ENCODE results near the gene KANSL1. TPM values are rescaled to one million over a fixed set of nuclear protein-coding genes. Genes with fewer than 3 reads are reported as not detected.

The KANSL1 gene
- total and polyA plus RNA-seq, 5 donors from 2014 or later = 9.1 to 295 (median 11.3) TPM

GRCh38 chr17:45982791-45983613, 210.2 kb downstream of the KANSL1 start:
- H3K27ac ChIP-seq (ENCODE audit: insufficient read depth, low read length, poor library complexity, severe bottlenecking) = no peak overlapping the region
- no peaks in the 10 kb centered on the region for H3K4me1 ChIP-seq (ENCODE audit: control insufficient read depth, insufficient read depth, low read length, poor library complexity, severe bottlenecking)
- Mint-ChIP-seq H3K4me3 (no peak overlapping the region), H3K27ac (no peak overlapping the region), H3K36me3 (no peaks in the 10 kb centered on the region), H3K27me3 (peaks cover 15% of the 10 kb centered on the region), H3K9me3 (no peaks in the 10 kb centered on the region), H3K4me1 (no peaks in the 10 kb centered on the region)
- H3K36me3 ChIP-seq (ENCODE audit: control insufficient read depth, insufficient read depth, low read length) = no peaks in the 10 kb centered on the region
- H3K4me3 ChIP-seq (ENCODE audit: low read depth, low read length) = no peak overlapping the region
- H3K9me3 ChIP-seq (ENCODE audit: control insufficient read depth in 2 of 2, low read length in 2 of 2) = no peaks in the 10 kb centered on the region
- no peak for ATAC-seq (ENCODE audit: low read depth in 2 of 2)
- no peak for DNase-seq
- no peaks in the 10 kb centered on the region for H3K27me3 ChIP-seq (ENCODE audit: control insufficient read depth, insufficient read depth, low read length)

- H3K4me3 Mint-ChIP-seq = no peak overlapping the region
- peaks cover 15% of the 10 kb centered on the region for H3K27me3 Mint-ChIP-seq
- ATAC-seq (ENCODE audit: low read depth in 2 of 2) (no peak), DNase-seq (no peak)
- H3K27ac Mint-ChIP-seq = peak overlapping the region in 1 of 3 donors; percentile 40
- Histone ChIP-seq H3K36me3 (ENCODE audit: control insufficient read depth, insufficient read depth, low read length) (no peaks in the 10 kb centered on the region), H3K27me3 (ENCODE audit: control insufficient read depth, insufficient read depth, low read length) (no peaks in the 10 kb centered on the region), H3K27ac (ENCODE audit: insufficient read depth, low read length, poor library complexity, severe bottlenecking) (no peak overlapping the region), H3K9me3 (ENCODE audit: control insufficient read depth in 2 of 2, low read length in 2 of 2) (no peaks in the 10 kb centered on the region), H3K4me1 (ENCODE audit: control insufficient read depth, insufficient read depth, low read length, poor library complexity, severe bottlenecking) (no peaks in the 10 kb centered on the region), H3K4me3 (ENCODE audit: low read depth, low read length) (no peak overlapping the region)
- no peaks in the 10 kb centered on the region for H3K36me3 Mint-ChIP-seq
- H3K4me1 Mint-ChIP-seq = no peaks in the 10 kb centered on the region
- H3K9me3 Mint-ChIP-seq = no peaks in the 10 kb centered on the region
These were observed 211.9 kb downstream of the KANSL1 start for GRCh38 chr17:45981306-45981705.

- no peaks in the 10 kb centered on the region for H3K4me1 Mint-ChIP-seq
These were observed 212.4 kb downstream of the KANSL1 start for GRCh38 chr17:45980855-45981254.

More at GRCh38 chr17:45980855-45981254, 212.4 kb downstream of the KANSL1 start:
- no peak for DNase-seq
- H3K36me3 Mint-ChIP-seq = no peaks in the 10 kb centered on the region
- Histone ChIP-seq H3K27ac (ENCODE audit: insufficient read depth, low read length, poor library complexity, severe bottlenecking) (no peak overlapping the region), H3K4me3 (ENCODE audit: low read depth, low read length) (no peak overlapping the region), H3K27me3 (ENCODE audit: control insufficient read depth, insufficient read depth, low read length) (no peaks in the 10 kb centered on the region), H3K9me3 (ENCODE audit: control insufficient read depth in 2 of 2, low read length in 2 of 2) (no peaks in the 10 kb centered on the region), H3K36me3 (ENCODE audit: control insufficient read depth, insufficient read depth, low read length) (no peaks in the 10 kb centered on the region), H3K4me1 (ENCODE audit: control insufficient read depth, insufficient read depth, low read length, poor library complexity, severe bottlenecking) (no peaks in the 10 kb centered on the region)
- H3K27ac Mint-ChIP-seq = no peak overlapping the region
- no peak for ATAC-seq (ENCODE audit: low read depth in 2 of 2)
- no peak overlapping the region for H3K4me3 Mint-ChIP-seq
- peaks cover 13% of the 10 kb centered on the region for H3K27me3 Mint-ChIP-seq
- no peaks in the 10 kb centered on the region for H3K9me3 Mint-ChIP-seq

Other genes starting within 250 kb of the KANSL1 start
- not detected for gene STH, start 194.2 kb downstream of the KANSL1 start, total RNA-seq
- not detected for gene STH, start 194.2 kb downstream of the KANSL1 start, polyA plus RNA-seq
- gene LRRC37A, start 101.7 kb upstream of the KANSL1 start, total RNA-seq = 33.0 TPM
- 1 to 10 TPM in 2 of 4 donors, under 1 TPM in 2; 0.52 to 1.3 (median 0.99) TPM for gene LRRC37A, start 101.7 kb upstream of the KANSL1 start, polyA plus RNA-seq
- gene ARL17B, start 168.3 kb upstream of the KANSL1 start, total RNA-seq = 24.1 TPM
- gene ARL17B, start 168.3 kb upstream of the KANSL1 start, polyA plus RNA-seq = 10 to 100 TPM; 17.6 to 34.4 (median 20.6) TPM

All from CD4-positive, CD25-positive, alpha-beta regulatory T cell (primary cell).